Myometrial cell (primary cell): ENCODE data around the gene RDH16. TPM values are rescaled to one million over a fixed set of nuclear protein-coding genes. Genes with fewer than 3 reads are reported as not detected.

Source experiments
- total RNA-seq: library from RNA; depleted of rRNA; stranded (reverse); fragments of >200 nt; gene quantifications from 2 replicates; pipeline ENCODE4 v1.2.3, GENCODE V29; 2015

The RDH16 gene
- total RNA-seq = 0.18 TPM in 1 of 2 replicates, not detected in the other

GRCh38 chr12:56957229-56958052, at the start of gene RDH16:
Gene RDH16 (minus strand): TSS chr12:56957608. CDS start chr12:56957462, 146 bp downstream.

GRCh38 chr12:57005980-57006808, 48.8 kb upstream of the RDH16 start, which contains the start of gene ZBTB39:
Gene ZBTB39 (minus strand): TSS chr12:57006546. CDS start chr12:57004917, 1,629 bp downstream.

GRCh38 chr12:56933826-56934625, 23.4 kb downstream of the RDH16 start, which contains the start of gene SDR9C7:
Gene SDR9C7 (minus strand): TSS chr12:56934408. CDS start chr12:56934261, 147 bp downstream.

Other genes with a start within 250 kb of the RDH16 start
- 1,069 and 1,145 TPM in 2 replicates for gene NACA, start 232.3 kb downstream of the RDH16 start, total RNA-seq
- 11.5 and 12.4 TPM in 2 replicates for gene PRIM1, start 205.3 kb downstream of the RDH16 start, total RNA-seq
- 2.7 and 2.9 TPM in 2 replicates for gene HSD17B6, start 194.3 kb downstream of the RDH16 start, total RNA-seq
- not detected in 2 replicates for gene SDR9C7, start 23.2 kb downstream of the RDH16 start, total RNA-seq
- gene ZBTB39, start 48.9 kb upstream of the RDH16 start, total RNA-seq = 2.3 and 2.7 TPM in 2 replicates
- gene TAC3, start 58.9 kb upstream of the RDH16 start, total RNA-seq = not detected in 2 replicates
- not detected in 2 replicates for gene MYO1A, start 92.5 kb upstream of the RDH16 start, total RNA-seq
- 8.9 and 9.0 TPM in 2 replicates for gene NEMP1, start 121.2 kb upstream of the RDH16 start, total RNA-seq
- 62.0 and 84.5 TPM in 2 replicates for gene NAB2, start 131.5 kb upstream of the RDH16 start, total RNA-seq
- gene STAT6, start 153.8 kb upstream of the RDH16 start, total RNA-seq = 88.5 and 91.3 TPM in 2 replicates
- 46.1 and 51.4 TPM in 2 replicates for gene LRP1, start 170.9 kb upstream of the RDH16 start, total RNA-seq
- not detected in 2 replicates for gene LRP1-AS, start 190.0 kb upstream of the RDH16 start, total RNA-seq